ENCODE data around the gene FAM83B.
"Not testable (repeated sequence)": the region's sequence is repeated elsewhere in the genome, so short reads cannot be mapped to it uniquely, and the experiment has no call there.

FAM83B gene

DNA sequence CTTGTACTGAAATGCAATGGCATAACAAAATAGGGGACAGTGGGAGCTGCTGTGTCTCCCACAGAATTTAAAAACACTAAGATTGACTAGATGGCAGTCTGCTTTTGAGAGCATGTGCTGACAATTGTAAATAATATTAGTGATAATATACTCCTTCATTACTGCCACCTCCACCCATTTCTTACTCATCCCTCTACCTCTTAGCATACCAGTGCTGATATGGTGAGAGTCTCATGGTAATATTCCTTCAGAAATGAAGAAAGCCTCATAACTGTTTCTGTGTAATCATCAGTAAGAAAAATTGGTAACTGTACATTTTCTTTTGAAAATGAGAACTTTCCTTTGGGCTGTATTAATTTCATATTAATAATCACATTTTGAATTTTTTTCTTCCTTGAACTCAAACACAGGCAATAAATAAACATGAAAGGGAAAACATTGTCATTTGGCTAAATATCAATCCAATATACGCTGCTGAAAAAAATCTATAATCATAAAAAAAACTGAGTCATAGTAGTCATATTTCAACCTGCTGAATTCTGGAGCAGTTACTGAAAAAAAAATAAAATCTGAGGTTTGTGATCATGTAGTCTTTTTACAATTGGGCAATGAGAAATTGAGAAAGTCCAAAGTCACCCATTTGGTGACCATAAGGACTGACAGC lies 34.6 kb downstream of the FAM83B start:
- no peak overlapping the region for H3K27ac ChIP-seq (ENCODE audit: low read depth, low read length)

DNA sequence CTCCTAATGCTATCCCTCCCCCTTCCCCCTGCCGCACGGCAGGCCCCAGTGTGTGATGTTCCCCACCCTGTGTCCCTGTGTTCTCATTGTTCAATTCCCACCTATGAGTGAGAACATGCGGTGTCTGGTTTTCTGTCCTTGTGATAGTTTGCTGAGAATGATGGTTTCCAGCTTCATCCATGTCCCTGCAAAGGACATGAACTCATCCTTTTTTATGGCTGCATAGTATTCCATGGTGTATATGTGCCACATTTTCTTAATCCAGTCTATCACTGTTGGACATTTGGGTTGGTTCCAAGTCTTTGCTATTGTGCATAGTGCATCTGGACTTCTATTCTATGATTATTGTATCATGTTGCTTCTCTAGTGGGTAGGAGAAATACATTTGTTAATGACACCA lies 35.3 kb downstream of the FAM83B start:
- not testable (repeated sequence) for H3K27ac ChIP-seq (ENCODE audit: low read depth, low read length); H3K27me3 ChIP-seq (ENCODE audit: control insufficient read depth in 1 of 2, insufficient read depth in 2 of 2, low read length in 2 of 2); H3K4me1 ChIP-seq (ENCODE audit: insufficient read depth, low read length); H3K9me3 ChIP-seq (ENCODE audit: low read length); H3K4me3 ChIP-seq (ENCODE audit: low read depth in 1 of 2, low read length in 2 of 2); H3K9ac ChIP-seq (ENCODE audit: low read length); H3K36me3 ChIP-seq (ENCODE audit: insufficient read depth, low read length)

More for the DNA sequence above, 34.6 kb downstream of the FAM83B start:
- H3K4me1 ChIP-seq (ENCODE audit: insufficient read depth, low read length) = no peaks in the 10 kb centered on the region
- H3K27me3 ChIP-seq (ENCODE audit: control insufficient read depth in 1 of 2, insufficient read depth in 2 of 2, low read length in 2 of 2) = no peaks in the 10 kb centered on the region
- H3K4me3 ChIP-seq (ENCODE audit: low read depth in 1 of 2, low read length in 2 of 2) = no peak overlapping the region
- H3K9me3 ChIP-seq (ENCODE audit: low read length) = no peaks in the 10 kb centered on the region
- H3K36me3 ChIP-seq (ENCODE audit: insufficient read depth, low read length) = no peaks in the 10 kb centered on the region
- H3K9ac ChIP-seq (ENCODE audit: low read length) = no peak overlapping the region

DNA sequence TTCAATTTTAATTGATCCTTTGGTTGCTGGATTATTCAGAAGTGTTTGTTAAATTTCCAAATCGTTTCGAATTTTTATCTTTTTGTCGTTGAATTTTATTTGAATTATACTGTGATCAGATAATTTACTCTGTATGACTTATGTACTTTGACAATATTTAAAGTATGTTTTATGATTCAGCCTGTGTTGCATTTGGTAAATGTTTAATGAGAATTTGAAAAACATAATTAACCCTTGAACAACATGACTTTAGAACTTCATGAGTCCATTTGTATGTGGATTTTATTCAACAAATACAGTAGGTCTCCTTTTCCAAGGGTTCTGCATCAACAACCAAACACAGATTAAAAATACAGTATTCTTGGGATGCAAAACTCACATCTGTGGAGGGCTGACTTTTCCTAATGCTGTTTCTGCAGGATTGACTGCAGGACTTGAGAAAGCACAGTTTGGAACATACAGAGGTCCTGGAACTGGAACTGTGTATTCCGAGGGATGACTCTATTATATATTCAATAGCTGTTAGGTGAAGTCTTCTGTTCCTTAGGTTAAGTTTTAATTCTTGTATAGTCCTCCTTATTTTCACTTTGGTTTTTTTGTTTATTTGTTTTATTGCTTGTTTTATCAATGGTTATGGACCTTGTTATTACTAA lies 40.5 kb downstream of the FAM83B start:
- no peak overlapping the region for H3K4me3 ChIP-seq (ENCODE audit: low read depth in 1 of 2, low read length in 2 of 2)
- no peak overlapping the region for H3K27ac ChIP-seq (ENCODE audit: low read depth, low read length)
- H3K27me3 ChIP-seq (ENCODE audit: control insufficient read depth in 1 of 2, insufficient read depth in 2 of 2, low read length in 2 of 2) = no peaks in the 10 kb centered on the region
- H3K36me3 ChIP-seq (ENCODE audit: insufficient read depth, low read length) = no peaks in the 10 kb centered on the region
- no peaks in the 10 kb centered on the region for H3K4me1 ChIP-seq (ENCODE audit: insufficient read depth, low read length)
- no peak overlapping the region for H3K9ac ChIP-seq (ENCODE audit: low read length)
- no peaks in the 10 kb centered on the region for H3K9me3 ChIP-seq (ENCODE audit: low read length)

DNA sequence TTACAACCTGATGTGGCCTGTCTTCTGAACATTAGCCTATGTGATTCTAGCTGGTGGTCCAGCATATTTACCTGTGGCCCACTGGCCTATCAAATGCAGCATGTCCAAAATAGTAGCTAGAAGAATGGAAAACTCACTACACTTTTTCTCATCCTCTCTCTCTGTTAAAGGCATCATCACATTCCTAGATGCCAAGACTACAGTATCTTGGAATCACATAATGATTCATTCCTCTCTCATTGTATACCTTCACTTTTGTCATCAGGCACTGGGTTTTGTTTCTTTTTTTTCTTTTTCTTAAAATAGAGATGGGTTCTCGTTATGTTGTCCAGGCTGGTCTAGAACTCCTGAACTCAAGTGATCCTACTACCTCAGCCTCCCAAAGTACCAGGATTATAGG lies 45.0 kb downstream of the FAM83B start:
- no peaks in the 10 kb centered on the region for H3K27me3 ChIP-seq (ENCODE audit: control insufficient read depth in 1 of 2, insufficient read depth in 2 of 2, low read length in 2 of 2)
- no peaks in the 10 kb centered on the region for H3K4me1 ChIP-seq (ENCODE audit: insufficient read depth, low read length)
- H3K9ac ChIP-seq (ENCODE audit: low read length) = no peak overlapping the region
- no peaks in the 10 kb centered on the region for H3K36me3 ChIP-seq (ENCODE audit: insufficient read depth, low read length)
- H3K4me3 ChIP-seq (ENCODE audit: low read depth in 1 of 2, low read length in 2 of 2) = no peak overlapping the region
- H3K9me3 ChIP-seq (ENCODE audit: low read length) = no peaks in the 10 kb centered on the region
- H3K27ac ChIP-seq (ENCODE audit: low read depth, low read length) = no peak overlapping the region

DNA sequence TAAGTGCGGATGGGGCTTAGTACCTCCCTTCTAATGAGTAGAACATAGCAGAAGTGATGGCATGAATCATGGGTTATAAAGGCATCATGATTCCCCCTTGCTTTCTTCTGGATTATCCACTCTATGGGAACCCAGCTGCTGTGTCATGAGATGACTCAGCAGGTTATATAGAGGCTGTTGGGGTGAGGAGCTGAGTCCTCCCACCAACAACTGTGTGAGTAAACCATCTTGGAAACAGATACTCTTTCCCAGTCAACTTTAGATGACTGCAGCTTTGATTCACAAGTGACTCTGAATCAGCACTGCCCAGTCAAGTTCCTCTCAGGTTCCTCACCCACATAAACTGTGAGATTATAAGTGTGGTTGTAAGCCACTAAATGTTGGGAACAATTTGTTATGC lies 46.3 kb downstream of the FAM83B start:
- Histone ChIP-seq H3K27me3 (ENCODE audit: control insufficient read depth in 1 of 2, insufficient read depth in 2 of 2, low read length in 2 of 2) (no peaks in the 10 kb centered on the region), H3K27ac (ENCODE audit: low read depth, low read length) (no peak overlapping the region), H3K9me3 (ENCODE audit: low read length) (no peaks in the 10 kb centered on the region), H3K4me3 (ENCODE audit: low read depth in 1 of 2, low read length in 2 of 2) (no peak overlapping the region), H3K36me3 (ENCODE audit: insufficient read depth, low read length) (no peaks in the 10 kb centered on the region), H3K9ac (ENCODE audit: low read length) (no peak overlapping the region), H3K4me1 (ENCODE audit: insufficient read depth, low read length) (no peaks in the 10 kb centered on the region)

DNA sequence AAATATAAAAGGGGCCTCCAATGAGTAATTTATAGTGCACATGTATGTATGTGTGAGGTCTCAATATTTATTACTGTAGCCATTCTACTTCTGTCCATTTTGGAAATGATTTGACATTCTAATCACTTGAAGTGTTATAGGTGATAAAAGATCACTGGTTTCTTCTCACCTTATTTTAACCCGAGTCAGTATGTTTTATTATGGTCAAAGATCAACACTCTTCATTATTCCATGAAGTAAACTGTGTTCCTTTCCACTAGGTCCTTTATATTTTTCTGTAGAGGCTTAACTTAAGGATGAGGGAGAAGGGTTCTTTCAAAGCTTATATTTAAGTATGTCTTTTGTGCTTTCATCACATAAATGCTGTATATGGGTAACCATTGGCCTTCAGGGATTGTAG lies 47.2 kb downstream of the FAM83B start:
- H3K27ac ChIP-seq (ENCODE audit: low read depth, low read length) = no peak overlapping the region
- no peak overlapping the region for H3K9ac ChIP-seq (ENCODE audit: low read length)

DNA sequence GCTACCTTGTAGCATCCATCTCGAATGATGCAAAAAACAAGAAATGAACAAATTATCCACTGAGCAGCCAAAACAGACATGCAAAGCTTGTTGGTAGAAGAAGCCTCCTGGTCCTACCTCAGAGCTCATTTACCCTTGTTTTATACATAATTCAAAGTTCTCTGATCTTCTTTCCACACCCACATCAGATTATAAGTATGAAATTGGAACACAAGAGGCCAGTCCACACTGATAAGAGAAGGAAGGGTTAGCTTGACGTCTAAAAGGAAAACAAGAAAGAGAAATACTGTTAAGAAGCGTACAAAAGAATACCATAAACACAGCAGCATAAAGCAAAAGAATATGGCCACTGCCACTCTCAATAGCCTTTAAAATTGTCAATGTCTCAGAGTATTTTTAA lies 49.7 kb downstream of the FAM83B start:
- Histone ChIP-seq H3K9ac (ENCODE audit: low read length) (no peak overlapping the region), H3K4me1 (ENCODE audit: insufficient read depth, low read length) (no peaks in the 10 kb centered on the region), H3K27me3 (ENCODE audit: control insufficient read depth in 1 of 2, insufficient read depth in 2 of 2, low read length in 2 of 2) (no peaks in the 10 kb centered on the region), H3K9me3 (ENCODE audit: low read length) (no peaks in the 10 kb centered on the region), H3K27ac (ENCODE audit: low read depth, low read length) (no peak overlapping the region), H3K36me3 (ENCODE audit: insufficient read depth, low read length) (no peaks in the 10 kb centered on the region), H3K4me3 (ENCODE audit: low read depth in 1 of 2, low read length in 2 of 2) (no peak overlapping the region)

More for the DNA sequence above, 47.2 kb downstream of the FAM83B start:
- H3K27me3 ChIP-seq (ENCODE audit: control insufficient read depth in 1 of 2, insufficient read depth in 2 of 2, low read length in 2 of 2) = no peaks in the 10 kb centered on the region
- no peaks in the 10 kb centered on the region for H3K4me1 ChIP-seq (ENCODE audit: insufficient read depth, low read length)
- no peak overlapping the region for H3K4me3 ChIP-seq (ENCODE audit: low read depth in 1 of 2, low read length in 2 of 2)
- no peaks in the 10 kb centered on the region for H3K9me3 ChIP-seq (ENCODE audit: low read length)
- no peaks in the 10 kb centered on the region for H3K36me3 ChIP-seq (ENCODE audit: insufficient read depth, low read length)

DNA sequence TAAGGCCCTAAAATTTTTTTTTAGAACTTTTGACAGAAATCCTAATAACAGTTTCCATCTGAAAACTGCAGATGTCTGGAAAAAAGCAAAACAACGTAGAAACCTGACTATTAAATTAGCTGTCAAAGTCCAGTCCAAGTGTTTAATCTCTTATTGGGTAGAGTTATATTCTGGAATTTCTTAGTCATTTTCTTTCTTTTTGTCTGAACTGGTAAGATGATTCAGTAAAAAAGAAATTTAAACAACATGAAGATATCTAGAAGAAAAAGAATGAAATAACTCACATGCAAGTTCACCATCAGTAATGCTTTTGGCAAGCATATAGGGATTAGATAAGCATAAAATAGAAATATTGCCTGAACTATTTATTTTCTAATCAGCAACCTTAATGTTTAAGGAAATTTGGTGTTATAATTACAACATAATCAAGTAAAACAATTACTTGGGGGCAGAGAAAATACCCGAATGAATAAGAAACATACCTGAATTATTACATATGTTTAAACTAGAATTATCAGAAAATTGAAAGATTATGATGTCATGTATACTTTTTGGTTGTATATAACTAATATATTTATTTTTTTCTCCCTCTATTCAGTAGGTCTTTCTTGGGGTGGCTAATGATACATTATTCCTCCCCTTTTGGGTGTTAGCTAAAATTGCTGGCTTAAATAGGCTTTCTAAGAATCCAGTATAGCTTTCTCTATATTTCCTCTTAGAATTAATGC lies 51.1 kb downstream of the FAM83B start:
- no peak overlapping the region for H3K9ac ChIP-seq (ENCODE audit: low read length)
- no peaks in the 10 kb centered on the region for H3K27me3 ChIP-seq (ENCODE audit: control insufficient read depth in 1 of 2, insufficient read depth in 2 of 2, low read length in 2 of 2)
- H3K4me1 ChIP-seq (ENCODE audit: insufficient read depth, low read length) = no peaks in the 10 kb centered on the region
- H3K27ac ChIP-seq (ENCODE audit: low read depth, low read length) = no peak overlapping the region
- no peaks in the 10 kb centered on the region for H3K36me3 ChIP-seq (ENCODE audit: insufficient read depth, low read length)
- no peaks in the 10 kb centered on the region for H3K9me3 ChIP-seq (ENCODE audit: low read length)
- no peak overlapping the region for H3K4me3 ChIP-seq (ENCODE audit: low read depth in 1 of 2, low read length in 2 of 2)

DNA sequence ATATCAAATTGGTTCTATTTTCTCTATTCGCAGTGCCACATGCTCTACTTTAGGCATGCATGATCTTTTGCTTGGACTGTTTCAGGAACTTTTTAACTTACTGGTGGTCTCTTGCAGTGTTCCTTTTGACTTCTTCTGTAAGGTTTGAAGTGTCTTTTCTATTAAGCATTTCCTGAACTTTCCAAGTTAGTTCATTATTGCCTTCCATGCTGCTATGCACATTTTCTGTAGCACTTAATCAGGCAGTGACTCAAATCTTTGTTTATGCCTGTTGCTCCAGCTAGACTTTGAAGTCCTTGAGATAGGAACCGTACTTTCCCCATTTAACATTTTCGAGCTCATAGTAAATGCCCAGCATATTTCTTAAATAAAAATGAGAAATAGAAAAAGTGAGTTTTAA lies 52.2 kb downstream of the FAM83B start:
- no peaks in the 10 kb centered on the region for H3K36me3 ChIP-seq (ENCODE audit: insufficient read depth, low read length)
- H3K27me3 ChIP-seq (ENCODE audit: control insufficient read depth in 1 of 2, insufficient read depth in 2 of 2, low read length in 2 of 2) = no peaks in the 10 kb centered on the region
- H3K4me1 ChIP-seq (ENCODE audit: insufficient read depth, low read length) = no peaks in the 10 kb centered on the region
- H3K9ac ChIP-seq (ENCODE audit: low read length) = no peak overlapping the region
- H3K9me3 ChIP-seq (ENCODE audit: low read length) = no peaks in the 10 kb centered on the region
- H3K27ac ChIP-seq (ENCODE audit: low read depth, low read length) = no peak overlapping the region
- no peak overlapping the region for H3K4me3 ChIP-seq (ENCODE audit: low read depth in 1 of 2, low read length in 2 of 2)

DNA sequence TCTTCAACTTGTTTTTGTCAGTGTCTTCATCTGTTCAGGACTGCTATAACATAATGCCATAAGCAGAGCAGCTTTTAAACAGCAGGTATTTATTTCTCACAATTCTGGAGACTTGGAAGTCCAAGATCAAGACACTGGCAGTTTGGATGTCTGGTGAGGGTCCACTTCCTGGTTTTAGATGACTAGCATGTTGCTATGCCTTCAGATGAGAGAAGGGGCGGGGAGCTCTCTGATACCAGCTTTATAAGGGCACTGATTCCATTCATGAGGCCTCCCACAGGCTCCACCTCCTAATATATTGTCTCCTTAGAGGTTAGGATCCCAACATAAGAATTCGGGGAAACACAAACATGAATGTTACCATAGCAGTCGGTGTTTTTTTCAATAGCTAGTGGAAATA lies 52.9 kb downstream of the FAM83B start:
- Histone ChIP-seq H3K4me3 (ENCODE audit: low read depth in 1 of 2, low read length in 2 of 2) (no peak overlapping the region), H3K27me3 (ENCODE audit: control insufficient read depth in 1 of 2, insufficient read depth in 2 of 2, low read length in 2 of 2) (no peaks in the 10 kb centered on the region), H3K9ac (ENCODE audit: low read length) (no peak overlapping the region), H3K9me3 (ENCODE audit: low read length) (no peaks in the 10 kb centered on the region), H3K4me1 (ENCODE audit: insufficient read depth, low read length) (no peaks in the 10 kb centered on the region), H3K36me3 (ENCODE audit: insufficient read depth, low read length) (no peaks in the 10 kb centered on the region), H3K27ac (ENCODE audit: low read depth, low read length) (no peak overlapping the region)

DNA sequence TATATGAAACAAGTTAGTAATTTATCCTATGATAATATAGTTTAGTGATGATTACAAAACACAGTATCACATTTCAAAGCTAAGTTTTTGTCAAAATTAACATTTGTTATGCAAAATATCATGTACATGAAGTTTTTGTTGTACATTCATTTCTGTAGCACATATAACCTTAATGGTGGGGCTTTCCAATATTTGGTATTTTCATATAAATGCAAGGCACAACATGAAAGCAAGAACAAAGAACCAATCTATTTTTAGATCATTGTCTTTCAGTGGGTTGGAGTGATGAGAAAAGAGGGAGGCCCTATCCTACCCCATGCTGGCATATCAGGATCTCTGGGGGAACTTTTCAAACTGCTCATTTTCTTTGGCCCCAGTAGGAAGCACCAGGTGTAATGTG lies 53.4 kb downstream of the FAM83B start:
- no peaks in the 10 kb centered on the region for H3K27me3 ChIP-seq (ENCODE audit: control insufficient read depth in 1 of 2, insufficient read depth in 2 of 2, low read length in 2 of 2)
- H3K36me3 ChIP-seq (ENCODE audit: insufficient read depth, low read length) = no peaks in the 10 kb centered on the region
- H3K9me3 ChIP-seq (ENCODE audit: low read length) = no peaks in the 10 kb centered on the region
- H3K4me1 ChIP-seq (ENCODE audit: insufficient read depth, low read length) = no peaks in the 10 kb centered on the region
- H3K27ac ChIP-seq (ENCODE audit: low read depth, low read length) = no peak overlapping the region
- H3K4me3 ChIP-seq (ENCODE audit: low read depth in 1 of 2, low read length in 2 of 2) = no peak overlapping the region
- no peak overlapping the region for H3K9ac ChIP-seq (ENCODE audit: low read length)
